Karpas-422 (cell line): Measurements from ENCODE around the gene PDE8B. TPM values are rescaled to one million over a fixed set of nuclear protein-coding genes. Genes with fewer than 3 reads are reported as not detected.

ENCODE experiments used
- DNase-seq: peaks from one replicate; pipeline ENCODE4 v3.0.0-alpha.2; 2015
- H2AFZ ChIP-seq: fragments of 200-600 bp; sonication (generic); 2 replicates; pipeline ENCODE4 v1.6.1; 2014; ENCODE audit warnings: antibody characterized with exemption, low read length, mixed read lengths
- H3K27ac ChIP-seq: fragments of 200-600 bp; sonication (generic); 2 replicates; pipeline ENCODE4 v1.5.1; 2014; ENCODE audit warnings: mild to moderate bottlenecking, low read length, moderate library complexity
- H3K27me3 ChIP-seq: fragments of 200-600 bp; sonication (generic); 2 replicates; pipeline ENCODE4 v1.6.1; 2014; ENCODE audit warnings: low read length, mixed read lengths
- H3K36me3 ChIP-seq: fragments of 200-600 bp; sonication (generic); 2 replicates; pipeline ENCODE4 v1.6.1; 2014; ENCODE audit warnings: low read length, mixed read lengths; ENCODE audit not compliant: insufficient read depth
- H3K4me1 ChIP-seq: fragments of 200-600 bp; sonication (generic); 2 replicates; pipeline ENCODE4 v1.6.1; 2014; ENCODE audit warnings: mild to moderate bottlenecking, low read length, mixed read lengths
- H3K4me2 ChIP-seq: fragments of 200-600 bp; sonication (generic); 2 replicates; pipeline ENCODE4 v1.6.1; 2014; ENCODE audit warnings: low read length, low read depth, mild to moderate bottlenecking; ENCODE audit not compliant: poor library complexity, severe bottlenecking
- H3K4me3 ChIP-seq: fragments of 200-600 bp; sonication (generic); 2 replicates; pipeline ENCODE4 v1.5.1; 2014; ENCODE audit warnings: mild to moderate bottlenecking, antibody characterized with exemption, low read length, mixed read lengths
- H3K79me2 ChIP-seq: fragments of 200-600 bp; sonication (generic); 2 replicates; pipeline ENCODE4 v1.6.1; 2014; ENCODE audit warnings: mild to moderate bottlenecking, low read length, mixed read lengths
- H3K9ac ChIP-seq: fragments of 200-600 bp; sonication (generic); 2 replicates; pipeline ENCODE4 v1.6.0; 2014; ENCODE audit warnings: low read length
- H3K9me2 ChIP-seq: fragments of 200-600 bp; sonication (generic), shearing (Covaris generic); replicated peaks from 2 replicates; pipeline ENCODE4 v1.6.0; 2014; ENCODE audit warnings: mild to moderate bottlenecking, low read length, moderate library complexity; ENCODE audit not compliant: insufficient read depth
- H3K9me3 ChIP-seq: fragments of 300-700, 200-600 bp; sonication (generic); 2 replicates; pipeline ENCODE4 v1.6.1; 2014; ENCODE audit warnings: low read length, mixed read lengths
- H4K20me1 ChIP-seq: fragments of 200-600 bp; sonication (generic); 2 replicates; pipeline ENCODE4 v1.6.1; 2014; ENCODE audit warnings: mild to moderate bottlenecking, antibody characterized with exemption, low read length, low read depth; ENCODE audit not compliant: insufficient read depth
- total RNA-seq: library from RNA; depleted of rRNA; stranded (reverse); fragments of >200 nt; shearing (Covaris generic); gene quantifications from 2 replicates; pipeline ENCODE4 v1.2.3, GENCODE V29; 2014; ENCODE audit warnings: low replicate concordance

The PDE8B gene
- total RNA-seq, 1 experiment from 2014 or later = 0.15 TPM

- no peak overlapping the region for H2AFZ ChIP-seq
- no peaks in the 10 kb centered on the region for H3K36me3 ChIP-seq
- no peaks in the 10 kb centered on the region for H3K9me3 ChIP-seq
- no peak overlapping the region for H3K4me2 ChIP-seq
- DNase-seq = no peak
- no peaks in the 10 kb centered on the region for H4K20me1 ChIP-seq
- no peaks in the 10 kb centered on the region for H3K27me3 ChIP-seq
- H3K27ac ChIP-seq = no peak overlapping the region
- no peak overlapping the region for H3K9ac ChIP-seq
- no peaks in the 10 kb centered on the region for H3K9me2 ChIP-seq
- no peaks in the 10 kb centered on the region for H3K4me1 ChIP-seq
- no peaks in the 10 kb centered on the region for H3K79me2 ChIP-seq
- no peak overlapping the region for H3K4me3 ChIP-seq
Measured at GRCh38 chr5:77202145-77202544, 8.3 kb upstream of the PDE8B start.

- H3K4me2 ChIP-seq = no peak overlapping the region
- no peaks in the 10 kb centered on the region for H3K9me3 ChIP-seq
- H3K27ac ChIP-seq = no peak overlapping the region
- no peaks in the 10 kb centered on the region; the same call in 1 of the 2 replicates for H4K20me1 ChIP-seq
- no peaks in the 10 kb centered on the region for H3K36me3 ChIP-seq
- no peak overlapping the region for H3K4me3 ChIP-seq
- no peak overlapping the region for H2AFZ ChIP-seq
- no peak for DNase-seq
- H3K4me1 ChIP-seq = no peaks in the 10 kb centered on the region
- H3K9ac ChIP-seq = no peak overlapping the region
- no peaks in the 10 kb centered on the region for H3K27me3 ChIP-seq
- no peaks in the 10 kb centered on the region for H3K79me2 ChIP-seq
- no peaks in the 10 kb centered on the region for H3K9me2 ChIP-seq
Measured at GRCh38 chr5:77204967-77205366, 5.5 kb upstream of the PDE8B start.

GRCh38 chr5:77208507-77209163, 1.8 kb upstream of the PDE8B start:
- no peak for DNase-seq
- Histone ChIP-seq H3K36me3 (no peaks in the 10 kb centered on the region), H3K4me1 (peaks cover 8% of the 10 kb centered on the region), H3K4me2 (no peak overlapping the region), H3K79me2 (no peaks in the 10 kb centered on the region), H3K9me2 (no peaks in the 10 kb centered on the region), H3K4me3 (no peak overlapping the region), H4K20me1 (no peaks in the 10 kb centered on the region; the same call in 1 of the 2 replicates), H3K9ac (no peak overlapping the region), H3K9me3 (no peaks in the 10 kb centered on the region), H3K27me3 (no peaks in the 10 kb centered on the region), H2AFZ (no peak overlapping the region), H3K27ac (no peak overlapping the region)

- Histone ChIP-seq H3K79me2 (no peaks in the 10 kb centered on the region), H3K9me2 (no peaks in the 10 kb centered on the region), H3K9me3 (no peaks in the 10 kb centered on the region), H3K36me3 (no peaks in the 10 kb centered on the region), H2AFZ (no peak overlapping the region), H3K27ac (no peak overlapping the region), H4K20me1 (no peaks in the 10 kb centered on the region; the same call in 1 of the 2 replicates), H3K4me2 (no peak overlapping the region), H3K9ac (no peak overlapping the region), H3K4me1 (peaks cover 8% of the 10 kb centered on the region), H3K4me3 (no peak overlapping the region), H3K27me3 (no peaks in the 10 kb centered on the region)
- DNase-seq = no peak
Measured at GRCh38 chr5:77209495-77210090, 887 bp upstream of the PDE8B start.

GRCh38 chr5:77210964-77211690, 647 bp downstream of the PDE8B start:
- no peak overlapping the region for H3K4me2 ChIP-seq
- no peaks in the 10 kb centered on the region for H3K9me2 ChIP-seq
- H2AFZ ChIP-seq = no peak overlapping the region
- no peak overlapping the region for H3K4me3 ChIP-seq
- H3K9ac ChIP-seq = no peak overlapping the region
- H3K27me3 ChIP-seq = no peaks in the 10 kb centered on the region
- H3K79me2 ChIP-seq = no peaks in the 10 kb centered on the region
- H3K27ac ChIP-seq = no peak overlapping the region
- no peak for DNase-seq
- H4K20me1 ChIP-seq = no peaks in the 10 kb centered on the region; the same call in 1 of the 2 replicates
- H3K9me3 ChIP-seq = no peaks in the 10 kb centered on the region
- H3K4me1 ChIP-seq = peaks cover 8% of the 10 kb centered on the region
- H3K36me3 ChIP-seq = no peaks in the 10 kb centered on the region

- peaks cover 8% of the 10 kb centered on the region for H3K4me1 ChIP-seq
- H2AFZ ChIP-seq = no peak overlapping the region
- no peak overlapping the region for H3K4me2 ChIP-seq
- H3K9ac ChIP-seq = no peak overlapping the region
- no peaks in the 10 kb centered on the region; the same call in 1 of the 2 replicates for H4K20me1 ChIP-seq
- no peak overlapping the region for H3K4me3 ChIP-seq
- no peaks in the 10 kb centered on the region for H3K9me2 ChIP-seq
- no peak for DNase-seq
- H3K27me3 ChIP-seq = no peaks in the 10 kb centered on the region
- no peak overlapping the region for H3K27ac ChIP-seq
- no peaks in the 10 kb centered on the region for H3K79me2 ChIP-seq
- H3K9me3 ChIP-seq = no peaks in the 10 kb centered on the region
- no peaks in the 10 kb centered on the region for H3K36me3 ChIP-seq
Measured at GRCh38 chr5:77211691-77212047, 1.2 kb downstream of the PDE8B start.

GRCh38 chr5:77213601-77214000, 3.1 kb downstream of the PDE8B start:
- no peak overlapping the region for H2AFZ ChIP-seq
- no peaks in the 10 kb centered on the region for H3K9me3 ChIP-seq
- no peak overlapping the region for H3K27ac ChIP-seq
- H3K9me2 ChIP-seq = no peaks in the 10 kb centered on the region
- H3K36me3 ChIP-seq = no peaks in the 10 kb centered on the region
- H3K27me3 ChIP-seq = no peaks in the 10 kb centered on the region
- no peak overlapping the region for H3K9ac ChIP-seq
- no peak overlapping the region for H3K4me2 ChIP-seq
- H3K4me1 ChIP-seq = peaks cover 8% of the 10 kb centered on the region
- DNase-seq = no peak
- H4K20me1 ChIP-seq = no peaks in the 10 kb centered on the region
- no peak overlapping the region for H3K4me3 ChIP-seq
- no peaks in the 10 kb centered on the region for H3K79me2 ChIP-seq

- H3K27ac ChIP-seq = no peak overlapping the region
- no peaks in the 10 kb centered on the region for H3K9me2 ChIP-seq
- H3K9me3 ChIP-seq = no peaks in the 10 kb centered on the region
- DNase-seq = no peak
- no peak overlapping the region for H3K4me3 ChIP-seq
- H3K27me3 ChIP-seq = no peaks in the 10 kb centered on the region
- H3K79me2 ChIP-seq = no peaks in the 10 kb centered on the region
- no peak overlapping the region for H3K9ac ChIP-seq
- no peak overlapping the region for H3K4me2 ChIP-seq
- H2AFZ ChIP-seq = no peak overlapping the region
- peaks cover 8% of the 10 kb centered on the region for H3K4me1 ChIP-seq
- H3K36me3 ChIP-seq = no peaks in the 10 kb centered on the region
- no peaks in the 10 kb centered on the region for H4K20me1 ChIP-seq
Measured at GRCh38 chr5:77214151-77214550, 3.7 kb downstream of the PDE8B start.
